CD14-positive monocyte (primary cell): ENCODE data around the gene WDR5. TPM values are rescaled to one million over a fixed set of nuclear protein-coding genes. Genes with fewer than 3 reads are reported as not detected.
A peak's percentile ranks its signal among the peaks of the same experiment; 100 is the strongest.

Source experiments
- DNase-seq, 3 donors: peaks; one replicate each; pipeline ENCODE4 v3.0.0-alpha.2; 2011 to 2022
- H2AFZ ChIP-seq: 2 replicates; pipeline ENCODE4 v1.6.0; 2012; ENCODE audit warnings: mild to moderate bottlenecking, low read depth, low read length, inconsistent platforms; ENCODE audit not compliant: insufficient read depth, poor library complexity, severe bottlenecking
- H3K27ac ChIP-seq, 2 donors: 1 replicate in 1 of 2; 2 replicates in 1 of 2; pipeline ENCODE4 v1.5.1; 2012 to 2013; ENCODE audit warnings: low read length in 2 of 2, control low read depth in 1 of 2, inconsistent platforms in 1 of 2, low read depth in 1 of 2, mild to moderate bottlenecking in 1 of 2
- H3K27me3 ChIP-seq, 2 donors: one replicate each; pipeline versions ENCODE4 v1.6.0 to v1.6.1; 2011 to 2013; ENCODE audit warnings: low read length in 2 of 2; ENCODE audit not compliant: control insufficient read depth in 2 of 2, insufficient read depth in 2 of 2
- H3K36me3 ChIP-seq, 2 donors: replicated peaks in 1 of 2; 1 replicate in 1 of 2; 2 replicates in 1 of 2; pipeline versions ENCODE4 v1.5.1 to v1.6.1; 2012 to 2013; ENCODE audit warnings: low read length in 2 of 2, control low read depth in 1 of 2, inconsistent platforms in 1 of 2, mild to moderate bottlenecking in 1 of 2; ENCODE audit not compliant: insufficient read depth in 2 of 2, control insufficient read depth in 1 of 2
- H3K4me1 ChIP-seq, 2 donors: 1 replicate in 1 of 2; 2 replicates in 1 of 2; pipeline versions ENCODE4 v1.5.1 to v1.6.1; 2012 to 2013; ENCODE audit warnings: low read length in 2 of 2, control low read depth in 1 of 2, inconsistent platforms in 1 of 2, mild to moderate bottlenecking in 1 of 2, moderate library complexity in 1 of 2; ENCODE audit not compliant: insufficient read depth in 2 of 2, control insufficient read depth in 1 of 2
- H3K4me2 ChIP-seq: replicated peaks from 2 replicates; pipeline ENCODE3; 2012; ENCODE audit warnings: low read length, moderate library complexity, mild to moderate bottlenecking; ENCODE audit not compliant: poor library complexity, severe bottlenecking; ENCODE audit errors: extremely low read depth
- H3K4me3 ChIP-seq, 3 experiments: fragments of 200-600 bp in 1 of 3; sonication (generic) in 1 of 3; replicated peaks in 1 of 3; 1 replicate in 2 of 3; 2 replicates in 1 of 3; pipeline ENCODE4 v1.5.1; 2011 to 2013; ENCODE audit warnings: low read length in 3 of 3, mild to moderate bottlenecking in 3 of 3, control low read depth in 2 of 3, low read depth in 2 of 3, inconsistent platforms in 1 of 3, moderate library complexity in 1 of 3
- H3K79me2 ChIP-seq: 2 replicates; pipeline ENCODE4 v1.6.0; 2012; ENCODE audit warnings: mild to moderate bottlenecking, control low read depth, inconsistent platforms, low read length, moderate library complexity; ENCODE audit not compliant: insufficient read depth
- H3K9ac ChIP-seq: 2 replicates; pipeline ENCODE4 v1.6.0; 2017; ENCODE audit warnings: low read length, mild to moderate bottlenecking; ENCODE audit not compliant: insufficient read depth, poor library complexity, severe bottlenecking
- H3K9me3 ChIP-seq, 2 donors: replicated peaks in 1 of 2; 1 replicate in 1 of 2; 2 replicates in 1 of 2; pipeline versions ENCODE4 v1.5.1 to v1.6.1; 2012 to 2013; ENCODE audit warnings: low read length in 2 of 2, control low read depth in 1 of 2; ENCODE audit not compliant: control insufficient read depth in 1 of 2, insufficient read depth in 1 of 2
- H4K20me1 ChIP-seq: 2 replicates; pipeline ENCODE4 v1.6.0; 2012; ENCODE audit warnings: mild to moderate bottlenecking, low read length, control low read depth, moderate library complexity; ENCODE audit not compliant: insufficient read depth
- H3K27ac Mint-ChIP-seq, 7 donors: one replicate each; pipeline ENCODE4 v1.8.0; 2020; ENCODE audit warnings: mild to moderate bottlenecking in 7 of 7, mixed read lengths in 7 of 7, moderate library complexity in 6 of 7, inconsistent platforms in 2 of 7
- H3K27me3 Mint-ChIP-seq, 3 donors: one replicate each; pipeline ENCODE4 v1.8.0; 2021 to 2022; ENCODE audit warnings: low read depth in 3 of 3, mild to moderate bottlenecking in 3 of 3, mixed read lengths in 3 of 3, moderate library complexity in 3 of 3, inconsistent platforms in 1 of 3
- H3K36me3 Mint-ChIP-seq, 2 donors: one replicate each; pipeline ENCODE4 v1.8.0; 2020; ENCODE audit warnings: mixed read lengths in 2 of 2, inconsistent platforms in 1 of 2, mild to moderate bottlenecking in 1 of 2
- H3K4me1 Mint-ChIP-seq: one replicate; pipeline ENCODE4 v1.8.0; 2020; ENCODE audit warnings: mild to moderate bottlenecking, mixed read lengths
- H3K4me3 Mint-ChIP-seq, 2 donors: one replicate each; pipeline ENCODE4 v1.8.0; 2020; ENCODE audit warnings: mild to moderate bottlenecking in 2 of 2, mixed read lengths in 2 of 2, moderate library complexity in 1 of 2
- H3K9me3 Mint-ChIP-seq, 7 donors: one replicate each; pipeline ENCODE4 v1.8.0; 2020 to 2022; ENCODE audit warnings: mixed read lengths in 7 of 7, mild to moderate bottlenecking in 6 of 7, moderate library complexity in 6 of 7, inconsistent platforms in 2 of 7
- CTCF ChIP-seq: fragments of 200-600 bp; IDR thresholded peaks from one replicate; pipeline ENCODE4 v1.8.0; 2022; ENCODE audit warnings: antibody characterized with exemption, mild to moderate bottlenecking
- WGBS: methylation state at CpG from one replicate; pipeline ENCODE4 v1.1.5; 2013; ENCODE audit warnings: missing lambda C conversion rate; ENCODE audit not compliant: insufficient coverage; 5-methylcytosine and 5-hydroxymethylcytosine counted together
- intact Hi-C, 2 donors: fragments of 100-400 bp; cut with micrococcal nuclease; formaldehyde crosslinking; loops; one replicate each; pipeline versions ENCODE4 v1.15.0 to v1.15.1; 2023
- polyA plus RNA-seq, 3 donors: library from polyadenylated mRNA; depleted of rRNA in 1 of 3; unstranded in 2 of 3; stranded (reverse) in 1 of 3; fragments of 300-500 nt in 2 of 3; fragments of >200 nt in 1 of 3; fragmentation: Illumina TruSeq in 2 of 3; gene quantifications; 1 replicate in 2 of 3; 2 replicates in 1 of 3; pipeline ENCODE4 v1.2.3, GENCODE V29; 2012 to 2021

Gene WDR5
- polyA plus RNA-seq, 3 donors = 8.7 to 17.3 (median 10.2) TPM

- Mint-ChIP-seq H3K9me3 (peaks cover 0 to 2% (median 0%) of the 10 kb centered on the region in 7 donors), H3K4me1 (peaks cover 16% of the 10 kb centered on the region), H3K4me3 (no peak overlapping the region), H3K27ac (no peak overlapping the region), H3K36me3 (no peaks in the 10 kb centered on the region), H3K27me3 (peaks cover 19 to 36% (median 23%) of the 10 kb centered on the region in 3 donors)
- Histone ChIP-seq H3K4me1 (peaks cover 0 to 14% of the 10 kb centered on the region in 2 donors), H3K4me3 (no peak overlapping the region), H3K27ac (no peak overlapping the region), H3K27me3 (peaks cover 0 to 19% of the 10 kb centered on the region in 2 donors), H4K20me1 (no peaks in the 10 kb centered on the region), H3K9ac (no peak overlapping the region), H3K79me2 (no peaks in the 10 kb centered on the region), H3K9me3 (no peaks in the 10 kb centered on the region), H3K36me3 (no peaks in the 10 kb centered on the region), H3K4me2 (no peak overlapping the region), H2AFZ (no peak overlapping the region)
- intact Hi-C loops = no loop called here
- WGBS = 63% methylated on average over 12 of the region's 21 CpGs
- no peak for TF ChIP-seq CTCF
- no peak for DNase-seq
Observed at GRCh38 chr9:134186471-134187109, 50.7 kb downstream of the WDR5 start.

GRCh38 chr9:134187110-134187531 is 51.2 kb downstream of the WDR5 start:
- H3K79me2 ChIP-seq = no peaks in the 10 kb centered on the region
- Mint-ChIP-seq H3K4me1 (peaks cover 14% of the 10 kb centered on the region), H3K36me3 (peaks cover 0 to 1% of the 10 kb centered on the region in 2 donors), H3K4me3 (no peak overlapping the region), H3K27me3 (peaks cover 19 to 36% (median 24%) of the 10 kb centered on the region in 3 donors), H3K27ac (no peak overlapping the region), H3K9me3 (peaks cover 0 to 4% (median 0%) of the 10 kb centered on the region in 7 donors)
- no peaks in the 10 kb centered on the region for H4K20me1 ChIP-seq
- no peak overlapping the region for H3K27ac ChIP-seq
- no peak overlapping the region for H2AFZ ChIP-seq
- peaks cover 0 to 14% of the 10 kb centered on the region in 2 donors for H3K4me1 ChIP-seq
- intact Hi-C loops = no loop called here
- no peaks in the 10 kb centered on the region for H3K36me3 ChIP-seq
- DNase-seq = peak; percentile 34 to 41 (median 37)
- no peak for TF ChIP-seq CTCF
- no peak overlapping the region for H3K4me2 ChIP-seq
- H3K4me3 ChIP-seq = no peak overlapping the region
- no peak overlapping the region for H3K9ac ChIP-seq
- WGBS = 74% methylated on average over 10 of the region's 12 CpGs
- H3K27me3 ChIP-seq = peaks cover 0 to 19% of the 10 kb centered on the region in 2 donors
- H3K9me3 ChIP-seq = no peaks in the 10 kb centered on the region
